ENCODE measurements around the gene NUP214.

- no peak for TF ChIP-seq CTCF (IDR thresholded peaks at IDR 0.05)
- no peak for TF ChIP-seq POLR2A (IDR thresholded peaks at IDR 0.05)
- no peak for TF ChIP-seq EP300 (IDR thresholded peaks at IDR 0.05)
Measured at GRCh38 chr9:131206495-131206894, 81.1 kb downstream of the NUP214 start.
